HG02870 (cell line): ENCODE results near the gene PDLIM5.

Source experiments
- ATAC-seq: cut with Tn5 transposase; IDR thresholded peaks from one replicate; pipeline ENCODE4 v1.9.1; 2021; ENCODE audit warnings: mild to moderate bottlenecking, moderate library complexity; ENCODE audit not compliant: unreplicated experiment

Gene PDLIM5

GRCh38 chr4:94420356-94420755, 31.4 kb upstream of the PDLIM5 start:
- no peak for ATAC-seq

GRCh38 chr4:94426783-94427182, 25.0 kb upstream of the PDLIM5 start:
- ATAC-seq, result no peak

GRCh38 chr4:94428884-94429283, 22.9 kb upstream of the PDLIM5 start:
- no peak for ATAC-seq

GRCh38 chr4:94430406-94430805, 21.3 kb upstream of the PDLIM5 start:
- no peak for ATAC-seq

GRCh38 chr4:94431388-94431787, 20.4 kb upstream of the PDLIM5 start:
- ATAC-seq, result no peak

GRCh38 chr4:94434505-94434904, 17.2 kb upstream of the PDLIM5 start:
- ATAC-seq, result no peak

GRCh38 chr4:94435874-94436273, 15.9 kb upstream of the PDLIM5 start:
- ATAC-seq, result no peak

- no peak for ATAC-seq
Observed at GRCh38 chr4:94436512-94436911, 15.2 kb upstream of the PDLIM5 start.

GRCh38 chr4:94439606-94440005, 12.1 kb upstream of the PDLIM5 start:
- ATAC-seq, result no peak

GRCh38 chr4:94441838-94442237, 9.9 kb upstream of the PDLIM5 start:
- ATAC-seq, result no peak

- no peak for ATAC-seq
Observed at GRCh38 chr4:94442251-94442650, 9.5 kb upstream of the PDLIM5 start.

GRCh38 chr4:94446386-94446785, 5.4 kb upstream of the PDLIM5 start:
- ATAC-seq, result no peak

GRCh38 chr4:94447754-94448411, 3.9 kb upstream of the PDLIM5 start:
- no peak for ATAC-seq

- no peak for ATAC-seq
Observed at GRCh38 chr4:94448815-94449375, 2.8 kb upstream of the PDLIM5 start.

- ATAC-seq, result peak; percentile 1
Observed at GRCh38 chr4:94451051-94451694, 569 bp upstream of the PDLIM5 start.

GRCh38 chr4:94452476-94453371, 982 bp downstream of the PDLIM5 start:
- ATAC-seq, result peak; percentile 11

GRCh38 chr4:94453391-94453963, 1.7 kb downstream of the PDLIM5 start:
- no peak for ATAC-seq

GRCh38 chr4:94454405-94454804, 2.7 kb downstream of the PDLIM5 start:
- ATAC-seq, result no peak

- no peak for ATAC-seq
Observed at GRCh38 chr4:94455081-94455480, 3.3 kb downstream of the PDLIM5 start.

GRCh38 chr4:94457692-94458106, 6.0 kb downstream of the PDLIM5 start:
- no peak for ATAC-seq

- no peak for ATAC-seq
Observed at GRCh38 chr4:94458682-94459081, 6.9 kb downstream of the PDLIM5 start.
